CD4-positive, alpha-beta T cell treated with Interleukin-15 for 4 hours (primary cell): ENCODE data around the gene MDP1.

Source experiments
- DNase-seq: peaks from one replicate; pipeline ENCODE4 v3.0.0-alpha.2; 2020; ENCODE audit warnings: low spot score

MDP1 gene

GRCh38 chr14:24181371-24182077 is 34.3 kb downstream of the MDP1 start:
- no peak for DNase-seq

GRCh38 chr14:24179961-24180796 is 35.7 kb downstream of the MDP1 start:
- no peak for DNase-seq

GRCh38 chr14:24179294-24179960 is 36.4 kb downstream of the MDP1 start:
- DNase-seq = no peak

GRCh38 chr14:24178399-24179178 is 37.3 kb downstream of the MDP1 start:
- no peak for DNase-seq

- DNase-seq = no peak
Measured at GRCh38 chr14:24177891-24178290, 38.0 kb downstream of the MDP1 start.

GRCh38 chr14:24177041-24177825 is 38.6 kb downstream of the MDP1 start:
- no peak for DNase-seq

- no peak for DNase-seq
Measured at GRCh38 chr14:24176599-24176998, 39.3 kb downstream of the MDP1 start.

GRCh38 chr14:24172871-24173281 is 43.0 kb downstream of the MDP1 start:
- DNase-seq = no peak

GRCh38 chr14:24172261-24172860 is 43.5 kb downstream of the MDP1 start:
- DNase-seq = no peak

- DNase-seq = peak; percentile 53
Measured at GRCh38 chr14:24171422-24172260, 44.2 kb downstream of the MDP1 start, which contains the start of gene REC8. Gene REC8 (plus strand): TSS chr14:24172080. CDS start chr14:24172553, 473 bp downstream.

GRCh38 chr14:24167469-24168114 is 48.3 kb downstream of the MDP1 start:
- no peak for DNase-seq

- no peak for DNase-seq
Measured at GRCh38 chr14:24165785-24166184, 50.1 kb downstream of the MDP1 start.

- no peak for DNase-seq
Measured at GRCh38 chr14:24164518-24164991, 51.3 kb downstream of the MDP1 start.
